Neural progenitor cell (in vitro differentiated cells): ENCODE results near the gene VPS37D.
"Not testable (repeated sequence)": the region's sequence is repeated elsewhere in the genome, so short reads cannot be mapped to it uniquely, and the experiment has no call there.

ENCODE experiments used
- EZH2 ChIP-seq: fragments of 200-600 bp; sonication (generic); IDR thresholded peaks from 2 replicates; pipeline ENCODE4 v1.6.1; 2017; ENCODE audit warnings: antibody characterized with exemption, mild to moderate bottlenecking, moderate library complexity
- TF ChIP-seq, protein P1 (sequence below): fragments of 200-600 bp; sonication (generic); IDR thresholded peaks from 2 replicates; pipeline ENCODE4 v1.5.1; 2017; ENCODE audit warnings: antibody characterized with exemption, mild to moderate bottlenecking

DNA sequence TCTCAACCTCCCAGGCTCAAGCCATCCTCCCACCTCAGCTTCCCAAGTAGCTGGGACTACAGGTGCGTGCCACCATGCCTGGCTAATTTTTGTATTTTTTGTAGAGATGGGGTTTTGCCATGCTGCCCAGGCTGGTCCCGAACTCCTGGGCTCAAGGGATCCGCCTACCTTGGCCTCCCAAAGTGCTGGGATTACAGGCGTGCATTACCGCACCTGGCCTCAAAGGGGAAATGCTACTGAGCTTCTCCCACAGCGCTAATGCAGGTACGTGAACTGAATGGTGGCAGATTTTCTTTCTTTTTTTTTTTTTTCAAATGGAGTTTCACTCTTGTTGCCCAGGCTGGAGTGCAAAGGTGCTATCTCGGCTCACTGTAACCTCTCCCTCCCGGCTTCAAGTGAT lies 8.4 kb downstream of the VPS37D start:
- TF ChIP-seq, protein P1, sequence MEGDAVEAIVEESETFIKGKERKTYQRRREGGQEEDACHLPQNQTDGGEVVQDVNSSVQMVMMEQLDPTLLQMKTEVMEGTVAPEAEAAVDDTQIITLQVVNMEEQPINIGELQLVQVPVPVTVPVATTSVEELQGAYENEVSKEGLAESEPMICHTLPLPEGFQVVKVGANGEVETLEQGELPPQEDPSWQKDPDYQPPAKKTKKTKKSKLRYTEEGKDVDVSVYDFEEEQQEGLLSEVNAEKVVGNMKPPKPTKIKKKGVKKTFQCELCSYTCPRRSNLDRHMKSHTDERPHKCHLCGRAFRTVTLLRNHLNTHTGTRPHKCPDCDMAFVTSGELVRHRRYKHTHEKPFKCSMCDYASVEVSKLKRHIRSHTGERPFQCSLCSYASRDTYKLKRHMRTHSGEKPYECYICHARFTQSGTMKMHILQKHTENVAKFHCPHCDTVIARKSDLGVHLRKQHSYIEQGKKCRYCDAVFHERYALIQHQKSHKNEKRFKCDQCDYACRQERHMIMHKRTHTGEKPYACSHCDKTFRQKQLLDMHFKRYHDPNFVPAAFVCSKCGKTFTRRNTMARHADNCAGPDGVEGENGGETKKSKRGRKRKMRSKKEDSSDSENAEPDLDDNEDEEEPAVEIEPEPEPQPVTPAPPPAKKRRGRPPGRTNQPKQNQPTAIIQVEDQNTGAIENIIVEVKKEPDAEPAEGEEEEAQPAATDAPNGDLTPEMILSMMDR = not testable (repeated sequence)
- TF ChIP-seq EZH2 = not testable (repeated sequence)
